ENCODE data around the gene CFAP300.

CFAP300 gene

GRCh38 chr11:102111787-102112508, 64.7 kb downstream of the CFAP300 start:
- peak overlapping the region; percentile 98 for H3K4me3 ChIP-seq (ENCODE audit: control insufficient read depth, low read depth, low read length)
- peak; percentile 68 for DNase-seq (ENCODE audit: low read depth)
- TF ChIP-seq CTCF (IDR thresholded peaks at IDR 0.05; ENCODE audit: control insufficient read depth, insufficient read depth, low read depth, low read length, missing control alignments) = no peak

- TF ChIP-seq CTCF (IDR thresholded peaks at IDR 0.05; ENCODE audit: control insufficient read depth, insufficient read depth, low read depth, low read length, missing control alignments) = no peak
- DNase-seq (ENCODE audit: low read depth) = no peak
- H3K4me3 ChIP-seq (ENCODE audit: control insufficient read depth, low read depth, low read length) = peak overlapping the region; percentile 98
Measured at GRCh38 chr11:102112509-102112821, 65.2 kb downstream of the CFAP300 start.

- TF ChIP-seq CTCF (IDR thresholded peaks at IDR 0.05; ENCODE audit: control insufficient read depth, insufficient read depth, low read depth, low read length, missing control alignments) = no peak
- DNase-seq (ENCODE audit: low read depth) = no peak
- H3K4me3 ChIP-seq (ENCODE audit: control insufficient read depth, low read depth, low read length) = no peak overlapping the region
Measured at GRCh38 chr11:102114032-102114431, 66.8 kb downstream of the CFAP300 start.

GRCh38 chr11:102115557-102115956, 68.3 kb downstream of the CFAP300 start:
- H3K4me3 ChIP-seq (ENCODE audit: control insufficient read depth, low read depth, low read length) = no peak overlapping the region
- DNase-seq (ENCODE audit: low read depth) = no peak
- TF ChIP-seq CTCF (IDR thresholded peaks at IDR 0.05; ENCODE audit: control insufficient read depth, insufficient read depth, low read depth, low read length, missing control alignments) = no peak

GRCh38 chr11:102116453-102117205, 69.4 kb downstream of the CFAP300 start:
- DNase-seq (ENCODE audit: low read depth) = no peak
- no peak for TF ChIP-seq CTCF (IDR thresholded peaks at IDR 0.05; ENCODE audit: control insufficient read depth, insufficient read depth, low read depth, low read length, missing control alignments)
- no peak overlapping the region for H3K4me3 ChIP-seq (ENCODE audit: control insufficient read depth, low read depth, low read length)

GRCh38 chr11:102117472-102118113, 70.4 kb downstream of the CFAP300 start:
- TF ChIP-seq CTCF (IDR thresholded peaks at IDR 0.05; ENCODE audit: control insufficient read depth, insufficient read depth, low read depth, low read length, missing control alignments) = no peak
- no peak for DNase-seq (ENCODE audit: low read depth)
- H3K4me3 ChIP-seq (ENCODE audit: control insufficient read depth, low read depth, low read length) = no peak overlapping the region
